ENCODE measurements around the gene RPUSD3. TPM values are rescaled to one million over a fixed set of nuclear protein-coding genes. Genes with fewer than 3 reads are reported as not detected.

Gene RPUSD3
- total and polyA plus RNA-seq, 2 of the 4 experiments (the other 2 are of a cell fraction), result 30.3 to 49.4 TPM

GRCh38 chr3:9833078-9833477 is 10.7 kb downstream of the RPUSD3 start:
- Histone ChIP-seq H4K20me1 (ENCODE audit: insufficient read depth, low read length) (no peaks in the 10 kb centered on the region), H2AK5ac (ENCODE audit: low read depth, low read length) (no peak overlapping the region), H3K4me1 (ENCODE audit: control insufficient read depth, insufficient read depth, low read length) (no peaks in the 10 kb centered on the region), H3K9me3 (ENCODE audit: control insufficient read depth, insufficient read depth, low read length) (no peaks in the 10 kb centered on the region), H3K79me1 (ENCODE audit: low read depth in 1 of 2, low read length in 2 of 2) (no peaks in the 10 kb centered on the region; a peak in 1 of 4 replicates), H4K8ac (ENCODE audit: low read depth in 2 of 2, low read length in 2 of 2) (no peak overlapping the region), H2BK20ac (ENCODE audit: low read depth, low read length) (no peak overlapping the region), H3K9me1 (ENCODE audit: insufficient read depth, low read length) (no peaks in the 10 kb centered on the region), H2BK5ac (ENCODE audit: low read depth, low read length, poor library complexity, severe bottlenecking) (no peak overlapping the region), H2AK9ac (replicated peaks; ENCODE audit: low read depth, low read length, poor library complexity) (no peak overlapping the region), H3K9ac (ENCODE audit: low read depth, low read length) (no peak overlapping the region), H3K56ac (ENCODE audit: extremely low read depth, insufficient read depth, low read length) (no peak overlapping the region), H3K4me2 (ENCODE audit: low read depth, low read length) (no peak overlapping the region), H3K18ac (ENCODE audit: low read depth, low read length) (no peak overlapping the region), H2BK120ac (ENCODE audit: low read depth, low read length) (no peak overlapping the region), H3K36me3 (ENCODE audit: control insufficient read depth, insufficient read depth, low read length) (peaks cover 51% of the 10 kb centered on the region), H3K4ac (ENCODE audit: low read depth, low read length) (no peak overlapping the region), H3K27me3 (ENCODE audit: control insufficient read depth, insufficient read depth, low read length) (no peaks in the 10 kb centered on the region), H3K23ac (ENCODE audit: low read depth, low read length) (no peak overlapping the region), H3K4me3 (ENCODE audit: insufficient read depth, low read depth, low read length) (no peak overlapping the region), H3K14ac (replicated peaks; ENCODE audit: low read depth, low read length) (no peak overlapping the region), H4K5ac (ENCODE audit: low read depth, low read length) (no peak overlapping the region), H2BK15ac (ENCODE audit: low read depth, low read length) (no peak overlapping the region), H2AFZ (replicated peaks; ENCODE audit: low read length, poor library complexity) (no peak overlapping the region), H4K91ac (ENCODE audit: insufficient read depth, low read depth, low read length) (no peak overlapping the region), H3K27ac (ENCODE audit: insufficient read depth, low read length) (no peak overlapping the region)
- ATAC-seq (ENCODE audit: low read depth), result no peak
- intact Hi-C loops (cut with micrococcal nuclease), result no loop called here
- no TSS peak for BruUV-seq (replicated peaks)
- ChIA-PET POLR2A (ENCODE audit: unreplicated experiment) (no interaction called here), CTCF (no interaction called here)
- dilution Hi-C loops (cut with HindIII; ENCODE audit: low sequenced_read_pairs, unreplicated experiment), result no loop called here
- TF ChIP-seq FOS (IDR thresholded peaks at IDR 0.05; ENCODE audit: low read depth, low read length) (no peak), CHD1 (IDR thresholded peaks at IDR 0.05; ENCODE audit: low read depth, low read length) (no peak), MAZ (IDR thresholded peaks at IDR 0.05; ENCODE audit: borderline replicate concordance, low read depth, low read length) (no peak), NFE2L2 (IDR thresholded peaks at IDR 0.05; ENCODE audit: low read depth, low read length) (no peak), RFX5 (IDR thresholded peaks at IDR 0.05; ENCODE audit: low read depth, low read length) (no peak), USF2 (IDR thresholded peaks at IDR 0.05; ENCODE audit: low read depth, low read length) (no peak), MAFK (IDR thresholded peaks at IDR 0.05; ENCODE audit: low read depth, low read length) (no peak), POLR2A (IDR thresholded peaks at IDR 0.05; ENCODE audit: low read depth, low read length) (no peak), RAD21 (IDR thresholded peaks at IDR 0.05; ENCODE audit: low read length) (no peak), BHLHE40 (IDR thresholded peaks at IDR 0.05; ENCODE audit: low read depth, low read length) (no peak), SMC3 (IDR thresholded peaks at IDR 0.05; ENCODE audit: low read depth, low read length) (no peak), RCOR1 (IDR thresholded peaks at IDR 0.05; ENCODE audit: insufficient replicate concordance, low read length) (no peak), CEBPB (IDR thresholded peaks at IDR 0.05; ENCODE audit: low read depth, low read length) (no peak)
- TF ChIP-seq, protein P1, sequence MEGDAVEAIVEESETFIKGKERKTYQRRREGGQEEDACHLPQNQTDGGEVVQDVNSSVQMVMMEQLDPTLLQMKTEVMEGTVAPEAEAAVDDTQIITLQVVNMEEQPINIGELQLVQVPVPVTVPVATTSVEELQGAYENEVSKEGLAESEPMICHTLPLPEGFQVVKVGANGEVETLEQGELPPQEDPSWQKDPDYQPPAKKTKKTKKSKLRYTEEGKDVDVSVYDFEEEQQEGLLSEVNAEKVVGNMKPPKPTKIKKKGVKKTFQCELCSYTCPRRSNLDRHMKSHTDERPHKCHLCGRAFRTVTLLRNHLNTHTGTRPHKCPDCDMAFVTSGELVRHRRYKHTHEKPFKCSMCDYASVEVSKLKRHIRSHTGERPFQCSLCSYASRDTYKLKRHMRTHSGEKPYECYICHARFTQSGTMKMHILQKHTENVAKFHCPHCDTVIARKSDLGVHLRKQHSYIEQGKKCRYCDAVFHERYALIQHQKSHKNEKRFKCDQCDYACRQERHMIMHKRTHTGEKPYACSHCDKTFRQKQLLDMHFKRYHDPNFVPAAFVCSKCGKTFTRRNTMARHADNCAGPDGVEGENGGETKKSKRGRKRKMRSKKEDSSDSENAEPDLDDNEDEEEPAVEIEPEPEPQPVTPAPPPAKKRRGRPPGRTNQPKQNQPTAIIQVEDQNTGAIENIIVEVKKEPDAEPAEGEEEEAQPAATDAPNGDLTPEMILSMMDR (conservative IDR thresholded peaks at IDR 0.05; ENCODE audit: low read depth, low read length), result no peak
- TF ChIP-seq, protein P2, sequence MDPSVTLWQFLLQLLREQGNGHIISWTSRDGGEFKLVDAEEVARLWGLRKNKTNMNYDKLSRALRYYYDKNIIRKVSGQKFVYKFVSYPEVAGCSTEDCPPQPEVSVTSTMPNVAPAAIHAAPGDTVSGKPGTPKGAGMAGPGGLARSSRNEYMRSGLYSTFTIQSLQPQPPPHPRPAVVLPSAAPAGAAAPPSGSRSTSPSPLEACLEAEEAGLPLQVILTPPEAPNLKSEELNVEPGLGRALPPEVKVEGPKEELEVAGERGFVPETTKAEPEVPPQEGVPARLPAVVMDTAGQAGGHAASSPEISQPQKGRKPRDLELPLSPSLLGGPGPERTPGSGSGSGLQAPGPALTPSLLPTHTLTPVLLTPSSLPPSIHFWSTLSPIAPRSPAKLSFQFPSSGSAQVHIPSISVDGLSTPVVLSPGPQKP (IDR thresholded peaks at IDR 0.05; ENCODE audit: borderline replicate concordance, low read depth, low read length), result no peak
- 96% methylated on average over 7 of the region's 9 CpGs; no CpG with 5 or more reads in 1 of the 2 experiments for WGBS, 2 experiments (ENCODE audit: extremely low coverage in 2 of 2, insufficient read length in 1 of 2)
- in situ Hi-C loops (cut with MboI; ENCODE audit: low sequenced_read_pairs), result no loop called here
- DNase-seq, result no peak
